Muscle layer of colon (tissue), 2 donors: ENCODE measurements around the gene KATNAL1.

Experiments used
- H3K27ac ChIP-seq: one replicate; pipeline ENCODE4 v1.7.0; 2013; ENCODE audit warnings: low read depth, mild to moderate bottlenecking, low read length, moderate library complexity
- H3K27me3 ChIP-seq, 2 donors: one replicate each; pipeline ENCODE4 v1.7.0; 2013; ENCODE audit warnings: low read length in 2 of 2, mild to moderate bottlenecking in 2 of 2; ENCODE audit not compliant: insufficient read depth in 2 of 2, control insufficient read depth in 1 of 2
- H3K36me3 ChIP-seq: one replicate; pipeline ENCODE4 v1.7.0; 2013; ENCODE audit warnings: mild to moderate bottlenecking, low read length; ENCODE audit not compliant: insufficient read depth
- H3K4me1 ChIP-seq: one replicate; pipeline ENCODE4 v1.7.0; 2013; ENCODE audit warnings: mild to moderate bottlenecking, low read length; ENCODE audit not compliant: insufficient read depth
- H3K4me3 ChIP-seq, 2 donors: one replicate each; pipeline ENCODE4 v1.7.0; 2013; ENCODE audit warnings: low read length in 2 of 2, low read depth in 1 of 2, mild to moderate bottlenecking in 1 of 2, moderate library complexity in 1 of 2
- H3K9ac ChIP-seq: one replicate; pipeline ENCODE4 v1.7.0; 2013; ENCODE audit warnings: low read length
- H3K9me3 ChIP-seq: one replicate; pipeline ENCODE4 v1.7.0; 2013; ENCODE audit warnings: mild to moderate bottlenecking, low read length
- donor health status: abdominal sarcoma.
- donor health status: Adenocarcinoma of cecum.

The KATNAL1 gene

GRCh38 chr13:30308548-30308947 lies 1.2 kb upstream of the KATNAL1 start:
- H3K4me3 ChIP-seq, result no peak overlapping the region
- H3K9me3 ChIP-seq, result no peaks in the 10 kb centered on the region
- no peaks in the 10 kb centered on the region for H3K36me3 ChIP-seq
- no peak overlapping the region for H3K27ac ChIP-seq
- H3K27me3 ChIP-seq, result no peaks in the 10 kb centered on the region
- H3K4me1 ChIP-seq, result peaks cover 45% of the 10 kb centered on the region
- no peak overlapping the region for H3K9ac ChIP-seq

- Histone ChIP-seq H3K4me3 (peak overlapping the region; percentile 85 to 88), H3K9ac (peak overlapping the region; percentile 71), H3K9me3 (no peaks in the 10 kb centered on the region), H3K27ac (peak overlapping the region; percentile 87), H3K27me3 (no peaks in the 10 kb centered on the region), H3K36me3 (no peaks in the 10 kb centered on the region), H3K4me1 (peaks cover 44% of the 10 kb centered on the region)
Observed at GRCh38 chr13:30307971-30308290, 580 bp upstream of the KATNAL1 start.

- H3K36me3 ChIP-seq, result no peaks in the 10 kb centered on the region
- peaks cover 38% of the 10 kb centered on the region for H3K4me1 ChIP-seq
- peak overlapping the region; percentile 71 for H3K9ac ChIP-seq
- H3K4me3 ChIP-seq, result peak overlapping the region; percentile 85 to 88
- H3K27me3 ChIP-seq, result no peaks in the 10 kb centered on the region
- peak overlapping the region; percentile 87 for H3K27ac ChIP-seq
- H3K9me3 ChIP-seq, result no peaks in the 10 kb centered on the region
Observed at GRCh38 chr13:30306762-30307193, 573 bp downstream of the KATNAL1 start.

GRCh38 chr13:30305456-30305970 lies 1.8 kb downstream of the KATNAL1 start:
- peaks cover 41% of the 10 kb centered on the region for H3K4me1 ChIP-seq

GRCh38 chr13:30303269-30303668 lies 4.1 kb downstream of the KATNAL1 start:
- no peak overlapping the region for H3K9ac ChIP-seq
- peaks cover 38% of the 10 kb centered on the region for H3K4me1 ChIP-seq
- no peak overlapping the region for H3K27ac ChIP-seq
- H3K36me3 ChIP-seq, result no peaks in the 10 kb centered on the region
- H3K4me3 ChIP-seq, result no peak overlapping the region
- no peaks in the 10 kb centered on the region for H3K27me3 ChIP-seq
- H3K9me3 ChIP-seq, result no peaks in the 10 kb centered on the region

More at GRCh38 chr13:30305456-30305970, 1.8 kb downstream of the KATNAL1 start:
- no peaks in the 10 kb centered on the region for H3K9me3 ChIP-seq
- no peaks in the 10 kb centered on the region for H3K27me3 ChIP-seq
- peak overlapping the region in 1 of 2 donors; percentile 85 for H3K4me3 ChIP-seq
- H3K27ac ChIP-seq, result no peak overlapping the region
- no peak overlapping the region for H3K9ac ChIP-seq
- no peaks in the 10 kb centered on the region for H3K36me3 ChIP-seq

GRCh38 chr13:30301827-30302226 lies 5.5 kb downstream of the KATNAL1 start:
- Histone ChIP-seq H3K27ac (no peak overlapping the region), H3K9me3 (no peaks in the 10 kb centered on the region), H3K36me3 (no peaks in the 10 kb centered on the region), H3K27me3 (no peaks in the 10 kb centered on the region), H3K4me1 (peaks cover 31% of the 10 kb centered on the region), H3K9ac (no peak overlapping the region), H3K4me3 (no peak overlapping the region)

GRCh38 chr13:30300596-30300995 lies 6.8 kb downstream of the KATNAL1 start:
- Histone ChIP-seq H3K9ac (no peak overlapping the region), H3K4me3 (no peak overlapping the region), H3K27ac (no peak overlapping the region), H3K36me3 (no peaks in the 10 kb centered on the region), H3K4me1 (peaks cover 27% of the 10 kb centered on the region), H3K27me3 (no peaks in the 10 kb centered on the region), H3K9me3 (no peaks in the 10 kb centered on the region)

- no peak overlapping the region for H3K4me3 ChIP-seq
- H3K9ac ChIP-seq, result no peak overlapping the region
- no peak overlapping the region for H3K27ac ChIP-seq
- H3K36me3 ChIP-seq, result no peaks in the 10 kb centered on the region
- peaks cover 20% of the 10 kb centered on the region for H3K4me1 ChIP-seq
- H3K27me3 ChIP-seq, result no peaks in the 10 kb centered on the region
- no peaks in the 10 kb centered on the region for H3K9me3 ChIP-seq
Observed at GRCh38 chr13:30299786-30300185, 7.6 kb downstream of the KATNAL1 start.

GRCh38 chr13:30295116-30295515 lies 12.2 kb downstream of the KATNAL1 start:
- H3K36me3 ChIP-seq, result no peaks in the 10 kb centered on the region
- H3K27me3 ChIP-seq, result no peaks in the 10 kb centered on the region
- H3K4me3 ChIP-seq, result no peak overlapping the region
- H3K9me3 ChIP-seq, result no peaks in the 10 kb centered on the region
- H3K4me1 ChIP-seq, result peaks cover 14% of the 10 kb centered on the region
- H3K27ac ChIP-seq, result no peak overlapping the region
- no peak overlapping the region for H3K9ac ChIP-seq

GRCh38 chr13:30294004-30294403 lies 13.3 kb downstream of the KATNAL1 start:
- Histone ChIP-seq H3K9me3 (no peaks in the 10 kb centered on the region), H3K27ac (no peak overlapping the region), H3K27me3 (no peaks in the 10 kb centered on the region), H3K4me1 (peaks cover 24% of the 10 kb centered on the region), H3K36me3 (no peaks in the 10 kb centered on the region), H3K4me3 (no peak overlapping the region), H3K9ac (no peak overlapping the region)

GRCh38 chr13:30292325-30292724 lies 15.0 kb downstream of the KATNAL1 start:
- Histone ChIP-seq H3K36me3 (no peaks in the 10 kb centered on the region), H3K9me3 (no peaks in the 10 kb centered on the region), H3K4me1 (peaks cover 37% of the 10 kb centered on the region), H3K4me3 (no peak overlapping the region), H3K27me3 (no peaks in the 10 kb centered on the region), H3K27ac (no peak overlapping the region), H3K9ac (no peak overlapping the region)

- no peaks in the 10 kb centered on the region for H3K36me3 ChIP-seq
- H3K27me3 ChIP-seq, result no peaks in the 10 kb centered on the region
- H3K4me1 ChIP-seq, result peaks cover 37% of the 10 kb centered on the region
- no peaks in the 10 kb centered on the region for H3K9me3 ChIP-seq
- H3K27ac ChIP-seq, result no peak overlapping the region
- H3K4me3 ChIP-seq, result no peak overlapping the region
- no peak overlapping the region for H3K9ac ChIP-seq
Observed at GRCh38 chr13:30290812-30291436, 16.4 kb downstream of the KATNAL1 start.
